HEK293 (cell line): ENCODE results near the gene MEG3.

Experiments
- CTCF ChIA-PET: fragments of 350-600 bp; formaldehyde crosslinking; extraction: SDS; loops from one replicate; lab custom pipeline; 2021; ENCODE audit warnings: antibody characterized with exemption; lab: Yijun Ruan, JAX
- POLR2A ChIA-PET: fragments of 300-600 bp; formaldehyde crosslinking; extraction: SDS; loops from one replicate; lab custom pipeline; 2020; ENCODE audit warnings: antibody characterized with exemption, inconsistent platforms; lab: Yijun Ruan, JAX
- H3K27ac ChIP-seq: fragments of 200-500 bp; sonication (Bioruptor generic); 2 replicates; pipeline ENCODE4 v1.5.1; 2014; ENCODE audit warnings: low read depth, low read length, control low read depth, inconsistent platforms; ENCODE audit errors: extremely low read depth
- H3K36me3 ChIP-seq, 2 experiments: fragments of 200-500 bp in 1 of 2; sonication (Bioruptor generic) in 1 of 2; 1 replicate in 1 of 2; 2 replicates in 1 of 2; pipeline ENCODE4 v1.5.1; 2014 to 2017; ENCODE audit warnings: inconsistent platforms in 2 of 2, low read length in 2 of 2; ENCODE audit not compliant: control insufficient read depth in 2 of 2, insufficient read depth in 1 of 2
- H3K4me1 ChIP-seq: fragments of 200-500 bp; sonication (Bioruptor generic); 2 replicates; pipeline ENCODE4 v1.5.1; 2014; ENCODE audit warnings: mild to moderate bottlenecking, low read length, inconsistent platforms; ENCODE audit not compliant: control insufficient read depth, insufficient read depth
- H3K4me3 ChIP-seq: 2 replicates; pipeline ENCODE4 v1.5.1; 2011; ENCODE audit warnings: low read depth, mild to moderate bottlenecking, control low read depth, low read length, moderate library complexity
- H3K9me3 ChIP-seq: fragments of 200-500 bp; sonication (Bioruptor generic); 2 replicates; pipeline ENCODE4 v1.5.1; 2014; ENCODE audit warnings: low read depth, low read length, inconsistent platforms; ENCODE audit not compliant: control insufficient read depth, insufficient read depth
- AEBP2 ChIP-seq: fragments of 450-650 bp; formaldehyde crosslinking; IDR thresholded peaks from 2 replicates; pipeline ENCODE4 v1.5.1; 2016; ENCODE audit warnings: missing biosample characterization, missing genetic modification characterization, borderline replicate concordance
- ELK4 ChIP-seq: IDR thresholded peaks from 2 replicates; pipeline ENCODE4 v1.6.1; 2011; ENCODE audit warnings: mild to moderate bottlenecking, low read depth, low read length, borderline replicate concordance
- FEZF1 ChIP-seq: fragments of 450-650 bp; formaldehyde crosslinking; IDR thresholded peaks from 2 replicates; pipeline ENCODE4 v1.5.1; 2016; ENCODE audit warnings: missing biosample characterization, missing genetic modification characterization
- GLI2 ChIP-seq: fragments of 450-650 bp; formaldehyde crosslinking; IDR thresholded peaks from 2 replicates; pipeline ENCODE4; 2017; ENCODE audit warnings: missing biosample characterization, missing genetic modification characterization, low read depth, borderline replicate concordance
- PRDM10 ChIP-seq: fragments of 450-650 bp; formaldehyde crosslinking; IDR thresholded peaks from 2 replicates; pipeline ENCODE4 v1.5.1; 2016; ENCODE audit warnings: missing biosample characterization, missing genetic modification characterization
- RBAK ChIP-seq: fragments of 450-650 bp; formaldehyde crosslinking; IDR thresholded peaks from 2 replicates; pipeline ENCODE4 v1.5.1; 2016; ENCODE audit warnings: missing biosample characterization, missing genetic modification characterization
- ZBTB1 ChIP-seq: fragments of 450-650 bp; formaldehyde crosslinking; IDR thresholded peaks from 2 replicates; pipeline ENCODE4 v1.5.1; 2016; ENCODE audit warnings: missing biosample characterization, missing genetic modification characterization
- ZBTB21 ChIP-seq: fragments of 450-650 bp; formaldehyde crosslinking; IDR thresholded peaks from 2 replicates; pipeline ENCODE4 v1.5.1; 2017; ENCODE audit warnings: missing biosample characterization, missing genetic modification characterization
- ZBTB6 ChIP-seq: fragments of 450-650 bp; formaldehyde crosslinking; IDR thresholded peaks from 2 replicates; pipeline ENCODE4 v1.5.1; 2017; ENCODE audit warnings: missing biosample characterization, missing genetic modification characterization
- ZFP3 ChIP-seq: fragments of 450-650 bp; formaldehyde crosslinking; IDR thresholded peaks from 2 replicates; pipeline ENCODE4 v1.5.1; 2016; ENCODE audit warnings: low read depth, missing biosample characterization, missing genetic modification characterization
- ZNF26 ChIP-seq: fragments of 450-650 bp; formaldehyde crosslinking; IDR thresholded peaks from 2 replicates; pipeline ENCODE4 v1.5.1; 2016; ENCODE audit warnings: missing biosample characterization, missing genetic modification characterization
- ZNF292 ChIP-seq: fragments of 450-650 bp; formaldehyde crosslinking; IDR thresholded peaks from 2 replicates; pipeline ENCODE4 v1.5.1; 2016; ENCODE audit warnings: low read depth, missing biosample characterization, missing genetic modification characterization, borderline replicate concordance
- ZNF335 ChIP-seq: fragments of 450-650 bp; formaldehyde crosslinking; conservative IDR thresholded peaks from 2 replicates; pipeline ENCODE4 v1.5.1; 2016; ENCODE audit warnings: missing biosample characterization, missing genetic modification characterization
- ZNF341 ChIP-seq: fragments of 450-650 bp; formaldehyde crosslinking; IDR thresholded peaks from 2 replicates; pipeline ENCODE4; 2016; ENCODE audit warnings: low read depth, missing biosample characterization, missing genetic modification characterization
- ZNF37A ChIP-seq: fragments of 450-650 bp; IDR thresholded peaks from 2 replicates; pipeline ENCODE4 v1.5.1; 2018; ENCODE audit warnings: missing biosample characterization, missing genetic modification characterization
- ZNF426 ChIP-seq: fragments of 450-650 bp; formaldehyde crosslinking; IDR thresholded peaks from 2 replicates; pipeline ENCODE4 v1.5.1; 2017; ENCODE audit warnings: missing biosample characterization, missing genetic modification characterization, mild to moderate bottlenecking, inconsistent platforms, moderate library complexity
- ZNF596 ChIP-seq: fragments of 450-650 bp; IDR thresholded peaks from 2 replicates; pipeline ENCODE4 v1.5.0; 2018; ENCODE audit warnings: missing biosample characterization, mild to moderate bottlenecking, missing genetic modification characterization, moderate library complexity
- ZNF701 ChIP-seq: fragments of 450-650 bp; formaldehyde crosslinking; IDR thresholded peaks from 2 replicates; pipeline ENCODE4 v1.5.1; 2016; ENCODE audit warnings: missing biosample characterization, missing genetic modification characterization
- ZNF776 ChIP-seq: fragments of 450-650 bp; formaldehyde crosslinking; IDR thresholded peaks from 2 replicates; pipeline ENCODE4 v1.5.0; 2017; ENCODE audit warnings: missing biosample characterization, missing genetic modification characterization, borderline replicate concordance
- ZNF785 ChIP-seq: fragments of 450-650 bp; formaldehyde crosslinking; IDR thresholded peaks from 2 replicates; pipeline ENCODE4 v1.5.1; 2016; ENCODE audit warnings: missing biosample characterization, missing genetic modification characterization

MEG3 gene

GRCh38 chr14:100894416-100894815 is 68.5 kb downstream of the MEG3 start:
- ChIA-PET CTCF (no interaction called here), POLR2A (interaction anchor here (0.7 kb wide), 1 partner anchor 227 kb away, joined by 7 read pairs; no protein-coding TSS in a partner anchor)
- Histone ChIP-seq H3K36me3 (no peaks in the 10 kb centered on the region), H3K4me1 (no peaks in the 10 kb centered on the region), H3K4me3 (no peak overlapping the region), H3K27ac (no peak overlapping the region), H3K9me3 (no peaks in the 10 kb centered on the region)
- TF ChIP-seq PRDM10 (tag by site-specific recombination) (no peak), FEZF1 (tag by site-specific recombination) (no peak), ZNF701 (no peak), ZNF776 (tag by site-specific recombination) (no peak), ZNF596 (tag by site-specific recombination) (no peak), ZNF341 (no peak), ELK4 (no peak), ZFP3 (tag by site-specific recombination) (no peak), ZNF37A (tag by site-specific recombination) (no peak), ZNF26 (no peak), ZNF335 (tag by site-specific recombination) (no peak), ZNF785 (tag by site-specific recombination) (no peak), RBAK (no peak), ZNF426 (tag by site-specific recombination) (no peak), ZBTB1 (tag by site-specific recombination) (no peak), ZBTB21 (tag by site-specific recombination) (no peak), AEBP2 (tag by site-specific recombination) (no peak), GLI2 (tag by site-specific recombination) (no peak), ZNF292 (no peak), ZBTB6 (tag by site-specific recombination) (no peak)
